Measurements from ENCODE around the gene PRKCB. TPM values are rescaled to one million over a fixed set of nuclear protein-coding genes. Genes with fewer than 3 reads are reported as not detected.

PRKCB gene
- polyA plus RNA-seq, 1 donor (not counting 4 experiments of a cell fraction or from before 2014, with no cell fraction given) = 0.18 TPM

GRCh38 chr16:24011237-24011636 lies 175.5 kb downstream of the PRKCB start:
- H3K4me2 ChIP-seq (ENCODE audit: control insufficient read depth, extremely low read depth, insufficient read depth, low read depth, low read length) = no peak overlapping the region

GRCh38 chr16:24013054-24013636 lies 177.4 kb downstream of the PRKCB start:
- Histone ChIP-seq H3K27ac (ENCODE audit: control insufficient read depth, insufficient read depth, low read length) (no peak overlapping the region), H2AFZ (ENCODE audit: control insufficient read depth, low read length) (no peak overlapping the region), H3K9me1 (ENCODE audit: control insufficient read depth, extremely low read depth, insufficient read depth, low read length) (no peaks in the 10 kb centered on the region), H4K20me1 (ENCODE audit: control insufficient read depth, extremely low read depth, insufficient read depth, low read length) (no peaks in the 10 kb centered on the region), H3K79me2 (ENCODE audit: control insufficient read depth, insufficient read depth, low read length) (no peaks in the 10 kb centered on the region), H3K9me3 (ENCODE audit: control insufficient read depth, low read depth, low read length) (no peaks in the 10 kb centered on the region), H3K9ac (ENCODE audit: control insufficient read depth, extremely low read depth, insufficient read depth, low read length) (no peak overlapping the region), H3K4me1 (ENCODE audit: control insufficient read depth, extremely low read depth, insufficient read depth, low read length) (peaks cover 3% of the 10 kb centered on the region), H3K4me2 (ENCODE audit: control insufficient read depth, extremely low read depth, insufficient read depth, low read depth, low read length) (no peak overlapping the region), H3K27me3 (ENCODE audit: control insufficient read depth, extremely low read depth, insufficient read depth, low read length) (no peaks in the 10 kb centered on the region), H3K4me3 (ENCODE audit: control insufficient read depth in 2 of 3, extremely low read depth in 1 of 3, insufficient read depth in 2 of 3, low read depth in 1 of 3, low read length in 3 of 3) (no peak overlapping the region), H3K36me3 (ENCODE audit: control insufficient read depth in 2 of 2, extremely low read depth in 1 of 2, insufficient read depth in 2 of 2, low read length in 2 of 2) (no peaks in the 10 kb centered on the region)
- dilution Hi-C loops (cut with MboI; ENCODE audit: extremely low pct_ligation_motif_present, low sequenced_read_pairs) = no loop called here
- TF ChIP-seq CTCF (optimal IDR thresholded peaks at IDR 0.05 in 1 of 3, IDR thresholded peaks at IDR 0.05 in 1 of 3, conservative IDR thresholded peaks at IDR 0.05 in 1 of 3; ENCODE audit: extremely low read depth in 1 of 3, insufficient read depth in 2 of 3, low read length in 3 of 3) (no peak), EZH2 (IDR thresholded peaks at IDR 0.05; ENCODE audit: low read length) (no peak)
- FAIRE-seq (no peak), DNase-seq (ENCODE audit: low read depth, low spot score) (no peak)

More at GRCh38 chr16:24011237-24011636, 175.5 kb downstream of the PRKCB start:
- FAIRE-seq (no peak), DNase-seq (ENCODE audit: low read depth, low spot score) (no peak)
- Histone ChIP-seq H3K36me3 (ENCODE audit: control insufficient read depth in 2 of 2, extremely low read depth in 1 of 2, insufficient read depth in 2 of 2, low read length in 2 of 2) (no peaks in the 10 kb centered on the region), H3K4me1 (ENCODE audit: control insufficient read depth, extremely low read depth, insufficient read depth, low read length) (peaks cover 3% of the 10 kb centered on the region), H4K20me1 (ENCODE audit: control insufficient read depth, extremely low read depth, insufficient read depth, low read length) (no peaks in the 10 kb centered on the region), H3K9ac (ENCODE audit: control insufficient read depth, extremely low read depth, insufficient read depth, low read length) (no peak overlapping the region), H3K4me3 (ENCODE audit: control insufficient read depth in 2 of 3, extremely low read depth in 1 of 3, insufficient read depth in 2 of 3, low read depth in 1 of 3, low read length in 3 of 3) (no peak overlapping the region), H2AFZ (ENCODE audit: control insufficient read depth, low read length) (no peak overlapping the region), H3K27me3 (ENCODE audit: control insufficient read depth, extremely low read depth, insufficient read depth, low read length) (no peaks in the 10 kb centered on the region), H3K9me3 (ENCODE audit: control insufficient read depth, low read depth, low read length) (no peaks in the 10 kb centered on the region), H3K27ac (ENCODE audit: control insufficient read depth, insufficient read depth, low read length) (no peak overlapping the region), H3K9me1 (ENCODE audit: control insufficient read depth, extremely low read depth, insufficient read depth, low read length) (no peaks in the 10 kb centered on the region), H3K79me2 (ENCODE audit: control insufficient read depth, insufficient read depth, low read length) (no peaks in the 10 kb centered on the region)
- dilution Hi-C loops (cut with MboI; ENCODE audit: extremely low pct_ligation_motif_present, low sequenced_read_pairs) = no loop called here
- TF ChIP-seq EZH2 (IDR thresholded peaks at IDR 0.05; ENCODE audit: low read length) (no peak), CTCF (optimal IDR thresholded peaks at IDR 0.05 in 1 of 3, IDR thresholded peaks at IDR 0.05 in 1 of 3, conservative IDR thresholded peaks at IDR 0.05 in 1 of 3; ENCODE audit: extremely low read depth in 1 of 3, insufficient read depth in 2 of 3, low read length in 3 of 3) (no peak)

Data from keratinocyte (primary cell).